GM18507 (cell line): ENCODE measurements around the gene ALLC.
"Not testable (repeated sequence)": the region's sequence is repeated elsewhere in the genome, so short reads cannot be mapped to it uniquely, and the experiment has no call there.

ENCODE experiments used
- DNase-seq: peaks from one replicate; pipeline ENCODE4 v3.0.0; 2011; ENCODE audit warnings: low read depth; ENCODE audit not compliant: insufficient read length; ENCODE audit errors: extremely low spot score
- FAIRE-seq: peaks from 2 replicates; lab custom pipeline; 2011; peaks lifted over from hg19 to GRCh38; lab: Jason Lieb, UNC

The ALLC gene

DNA sequence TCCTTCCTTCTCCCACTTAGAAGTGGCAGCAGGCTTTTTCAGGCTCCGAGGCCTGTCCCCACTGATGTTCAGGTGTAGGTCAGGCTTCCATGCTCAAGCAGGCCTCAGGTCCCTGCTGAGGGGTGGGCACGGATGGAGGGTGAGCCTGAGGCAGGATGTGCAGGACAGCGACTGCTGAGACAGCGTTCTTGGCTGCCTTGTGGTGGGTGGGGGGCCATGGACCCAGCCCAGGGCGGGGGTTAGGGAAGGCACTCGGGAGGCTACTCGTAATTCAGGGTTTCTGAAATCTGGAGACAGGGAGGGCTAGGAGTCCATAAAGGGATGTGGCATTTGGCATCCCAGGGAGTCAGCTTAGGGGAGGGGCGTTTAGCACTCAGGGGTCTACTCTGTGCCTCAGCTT, 32.8 kb upstream of the ALLC start:
- DNase-seq (no peak), FAIRE-seq (no peak)

- FAIRE-seq (no peak), DNase-seq (no peak)
Measured at GRCh38 chr2:3626118-3626811, 31.7 kb upstream of the ALLC start.

DNA sequence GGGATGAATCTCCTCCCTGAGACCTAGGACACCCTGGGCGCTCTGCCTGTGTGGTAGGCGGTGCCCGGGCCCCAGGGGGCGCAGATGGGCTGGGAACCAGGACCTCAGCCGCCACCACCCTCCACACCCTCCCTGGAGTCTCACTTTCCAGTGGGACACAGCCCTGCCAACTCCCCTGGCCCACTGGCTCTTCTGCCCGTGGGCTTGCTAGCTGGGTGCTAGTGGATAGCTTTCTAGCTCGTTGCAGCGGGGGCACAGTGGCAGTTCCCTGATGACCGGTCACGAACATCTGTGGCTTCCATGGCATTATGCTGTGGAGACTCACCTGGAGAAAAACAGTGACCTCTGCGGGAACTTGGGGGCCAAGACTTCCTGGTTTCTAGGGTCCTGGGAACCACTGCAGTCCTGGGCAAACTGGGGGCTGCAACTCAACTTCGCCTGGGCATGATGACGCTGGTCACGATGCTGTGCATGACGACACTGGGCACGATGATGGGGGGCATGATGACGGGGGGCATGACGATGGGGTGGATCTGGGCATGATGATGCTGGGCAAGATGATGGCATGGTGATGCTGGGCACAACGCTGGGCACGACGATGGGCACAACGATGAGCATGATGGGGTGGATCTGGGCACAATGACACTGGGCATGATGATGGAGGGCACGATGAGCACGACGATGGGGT, 31.0 kb upstream of the ALLC start:
- FAIRE-seq (no peak), DNase-seq (no peak)

- FAIRE-seq, result no peak
- no peak for DNase-seq
Measured at GRCh38 chr2:3627500-3628100, 30.4 kb upstream of the ALLC start.

DNA sequence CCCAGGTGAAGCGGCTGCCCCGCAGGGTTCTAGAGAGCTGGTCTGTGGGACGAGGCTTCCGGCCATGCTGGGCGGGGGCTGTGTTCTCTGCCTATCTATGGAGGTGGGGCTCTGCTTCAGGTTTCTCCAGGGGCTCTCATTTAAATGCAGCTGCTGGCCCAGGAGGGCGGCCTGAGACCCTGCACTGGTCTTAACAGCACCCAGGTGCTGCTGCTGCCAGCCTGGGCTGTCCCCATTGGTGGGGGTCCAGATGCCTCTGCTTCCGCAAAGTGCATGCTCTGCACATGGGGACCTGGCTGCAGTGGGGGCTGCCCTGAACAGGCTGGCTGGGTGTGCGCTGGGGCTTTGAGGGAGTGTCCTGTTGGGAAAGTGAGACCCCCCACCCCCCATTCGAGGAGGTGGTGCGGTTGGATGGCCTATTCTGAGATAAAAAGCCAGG, 29.7 kb upstream of the ALLC start:
- DNase-seq (no peak), FAIRE-seq (no peak)

DNA sequence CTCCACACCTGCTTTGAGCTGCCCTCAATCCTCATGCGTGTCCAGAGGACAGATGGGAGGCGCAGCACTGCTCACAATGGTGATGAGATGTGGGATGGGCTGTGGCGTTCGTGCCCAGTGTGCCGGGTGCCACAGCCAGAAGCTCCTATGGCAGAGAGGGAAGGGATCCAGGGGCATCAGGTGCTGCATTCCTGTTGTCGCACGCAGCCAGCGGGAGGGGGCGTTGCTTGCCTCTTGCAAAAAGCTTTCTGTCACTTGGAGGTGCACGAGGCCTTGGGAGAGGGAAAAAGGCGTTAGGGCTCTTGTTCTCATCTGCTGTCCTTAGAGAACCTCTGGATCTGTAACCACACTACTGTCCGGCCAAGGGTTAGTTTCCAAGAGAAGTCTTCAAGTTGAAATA, 29.2 kb upstream of the ALLC start:
- FAIRE-seq (no peak), DNase-seq (no peak)

DNA sequence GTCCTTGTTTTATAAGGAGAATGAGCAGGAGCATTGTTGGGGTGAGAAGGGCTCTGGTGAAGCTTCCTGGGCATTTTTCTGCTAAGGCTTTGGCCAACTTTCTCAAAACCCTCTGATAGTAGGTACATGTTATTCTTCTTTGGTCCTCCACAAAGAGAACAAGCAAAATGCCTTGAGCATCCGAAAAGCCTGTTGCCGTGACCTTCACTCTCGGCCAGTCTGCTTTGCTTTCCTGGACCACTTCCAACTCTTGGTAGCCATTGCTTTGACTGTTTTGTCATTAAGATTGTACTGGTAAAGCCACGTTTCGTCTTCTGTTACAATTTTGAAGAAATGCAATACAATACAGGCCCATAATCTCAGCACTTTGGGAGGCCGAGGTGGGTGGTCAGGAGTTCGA, 27.4 kb upstream of the ALLC start:
- FAIRE-seq (no peak), DNase-seq (no peak)

- FAIRE-seq (no peak), DNase-seq (no peak)
Measured at GRCh38 chr2:3631161-3631850, 26.7 kb upstream of the ALLC start.

DNA sequence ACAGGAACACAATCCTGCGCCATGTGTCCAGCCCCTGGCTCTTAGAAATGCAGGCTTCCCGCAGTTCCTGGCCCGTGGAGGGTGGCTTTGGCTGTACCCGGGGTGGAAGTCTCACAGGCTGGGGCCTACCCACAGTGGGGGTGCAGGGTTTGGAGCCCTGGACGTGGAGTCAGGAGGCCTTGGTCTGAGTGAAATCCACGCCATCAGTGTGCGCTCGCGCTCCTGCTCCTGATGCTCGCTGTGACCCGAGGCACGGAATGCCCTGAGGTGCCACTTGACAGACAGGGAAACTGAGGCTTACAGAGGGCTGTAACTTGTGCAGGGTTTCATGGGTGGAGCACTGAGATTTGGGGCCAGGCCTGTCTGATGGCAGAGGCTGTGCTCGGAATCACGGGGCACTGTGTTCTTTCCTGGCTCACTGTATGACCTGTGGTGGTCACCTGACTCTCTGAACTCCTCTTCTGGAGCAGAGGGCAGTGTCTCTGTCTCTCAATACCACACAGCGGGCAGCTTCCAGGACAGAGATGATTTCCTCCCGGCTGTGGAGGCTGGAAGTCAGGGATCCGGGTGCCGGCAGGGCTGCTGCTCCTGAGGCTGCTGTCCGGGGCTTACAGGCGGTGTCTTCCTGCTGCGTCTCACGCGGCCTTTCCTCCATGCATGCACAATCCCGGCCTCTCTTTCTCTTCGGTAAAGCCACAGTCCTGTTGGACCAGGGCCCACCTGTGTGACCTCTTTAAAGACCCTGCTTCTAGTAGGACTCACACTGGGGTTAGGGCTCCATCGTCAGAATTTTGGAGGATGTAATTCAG, 25.9 kb upstream of the ALLC start:
- no peak for DNase-seq
- FAIRE-seq, result no peak

- no peak for DNase-seq
- no peak for FAIRE-seq
Measured at GRCh38 chr2:3633089-3633981, 24.7 kb upstream of the ALLC start.

GRCh38 chr2:3633982-3634595, 23.9 kb upstream of the ALLC start:
- no peak for FAIRE-seq
- DNase-seq, result no peak

DNA sequence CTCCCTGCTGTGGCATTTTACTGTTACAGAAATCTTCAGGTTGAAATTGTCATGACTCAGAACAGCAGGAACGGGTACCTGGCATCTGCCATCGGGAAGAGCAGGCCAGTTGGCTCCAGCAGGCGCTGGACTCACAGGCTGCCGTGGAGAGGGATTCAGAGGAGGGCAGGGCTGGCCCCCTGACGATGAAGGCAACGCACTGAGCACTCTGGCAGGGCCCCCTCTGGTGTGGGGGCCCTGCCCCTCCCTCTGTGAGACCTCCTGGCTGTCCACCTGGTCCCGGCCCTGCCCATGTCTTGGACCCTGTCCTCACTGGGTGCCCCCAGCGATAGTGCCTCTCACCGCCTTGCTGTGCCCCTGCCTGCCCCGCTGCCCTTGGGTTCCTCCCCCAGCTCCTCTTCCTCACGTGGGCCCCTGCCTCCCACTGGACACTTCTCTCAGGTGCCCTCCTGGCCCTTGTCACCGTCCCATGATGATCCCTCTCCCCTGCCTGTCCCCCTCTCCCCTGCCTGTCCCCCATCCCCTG, 23.3 kb upstream of the ALLC start:
- no peak for DNase-seq
- FAIRE-seq, result no peak

DNA sequence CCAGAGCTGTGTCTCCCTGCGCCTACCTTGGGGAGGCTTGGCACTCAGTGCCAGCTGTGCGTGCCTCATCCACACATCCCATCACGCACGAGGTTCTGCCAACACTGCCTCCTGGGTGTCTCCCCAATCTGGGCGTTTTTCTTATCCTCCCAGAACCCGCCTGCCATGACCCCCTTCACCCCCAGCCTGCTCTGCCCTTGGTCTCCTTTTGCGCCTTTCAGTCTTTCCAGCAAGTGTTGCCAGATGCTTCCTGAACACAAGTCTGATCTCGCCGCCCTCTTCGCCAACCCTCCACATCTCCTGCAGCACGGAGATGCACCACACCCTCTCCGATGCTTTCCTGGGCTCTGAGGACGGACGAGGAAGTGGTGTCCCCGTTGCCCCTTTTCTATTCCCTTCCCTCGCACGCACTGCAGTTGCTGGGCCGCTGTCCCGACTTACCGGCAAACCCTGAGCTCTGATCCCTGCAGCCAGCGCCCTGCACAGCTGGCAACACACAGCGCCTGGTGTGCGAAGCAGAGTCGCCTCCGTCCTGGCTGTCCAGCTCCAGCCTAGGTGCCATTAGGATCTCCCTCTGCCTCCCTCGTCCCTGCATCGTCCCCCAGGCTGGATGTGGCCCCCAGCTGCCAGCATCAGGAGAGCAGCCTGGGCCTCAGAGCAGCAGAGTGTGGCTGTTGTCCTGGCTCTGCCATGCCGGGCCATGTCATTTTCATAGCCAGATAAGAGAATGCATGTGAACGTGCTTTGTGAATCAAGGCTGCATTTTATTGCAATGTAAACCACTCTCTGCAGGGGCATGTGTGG, 22.6 kb upstream of the ALLC start:
- DNase-seq (no peak), FAIRE-seq (no peak)

GRCh38 chr2:3635975-3636327, 22.0 kb upstream of the ALLC start:
- not testable (repeated sequence) for FAIRE-seq, DNase-seq

DNA sequence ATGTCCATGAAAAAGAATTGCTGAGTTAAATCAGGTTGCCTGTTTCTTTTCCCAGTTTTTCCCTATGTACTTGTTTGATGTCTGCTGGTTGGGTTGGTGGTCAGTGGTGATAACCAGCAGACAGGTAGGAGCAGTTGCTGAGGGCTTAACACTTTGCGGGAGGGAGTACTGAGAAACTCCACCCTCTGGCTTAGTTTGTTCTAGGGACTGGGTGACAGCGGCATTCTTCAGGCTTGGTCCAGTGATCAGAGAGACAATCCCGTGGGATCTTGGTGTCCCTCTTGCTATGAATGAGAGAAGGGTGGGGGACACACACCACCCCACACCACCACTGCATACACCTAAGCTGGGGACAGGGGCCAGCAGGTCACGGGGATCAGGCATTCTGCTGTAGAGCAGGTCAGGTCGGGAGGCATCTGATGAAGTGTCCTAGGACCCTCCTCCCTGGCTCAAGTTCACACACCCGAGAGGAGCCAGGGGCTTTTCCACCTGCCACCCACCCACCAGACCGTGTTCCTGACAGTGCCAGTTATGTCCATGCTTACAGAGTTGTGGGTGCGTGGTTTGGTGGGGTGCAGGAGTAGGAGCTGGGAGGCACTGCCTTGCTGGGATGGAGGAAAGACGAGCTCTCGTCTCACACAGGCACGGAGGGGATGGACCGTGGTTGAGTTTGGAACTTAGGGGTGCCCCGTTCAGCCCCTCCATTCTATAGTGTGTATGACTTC, 21.3 kb upstream of the ALLC start:
- DNase-seq (no peak), FAIRE-seq (no peak)

- no peak for DNase-seq
- no peak for FAIRE-seq
Measured at GRCh38 chr2:3637311-3637675, 20.7 kb upstream of the ALLC start.
